H1 (cell line): ENCODE results near the gene GRIP1. TPM values are rescaled to one million over a fixed set of nuclear protein-coding genes. Genes with fewer than 3 reads are reported as not detected.

ENCODE experiments used
- BACH1 ChIP-seq: IDR thresholded peaks from 2 replicates; pipeline ENCODE4 v1.6.1; 2012; ENCODE audit warnings: low read length, improper control_type of control experiment
- PHF8 ChIP-seq: fragments of 200-600 bp; sonication (generic); conservative IDR thresholded peaks from 2 replicates; pipeline ENCODE4 v1.7.1; 2012; ENCODE audit warnings: low read depth, mild to moderate bottlenecking, inconsistent platforms, low read length, moderate library complexity
- polyA plus RNA-seq, 7 experiments: library from polyadenylated mRNA; depleted of rRNA in 3 of 7; stranded (reverse) in 5 of 7; unstranded in 2 of 7; fragments of >200 nt in 5 of 7; fragments of 200-250 nt in 2 of 7; gene quantifications; 1 replicate in 5 of 7; 2 replicates in 1 of 7; 4 replicates in 1 of 7; pipeline versions ENCODE4 v1.2.1 to v1.2.3, GENCODE V29; 2011 to 2013; ENCODE audit warnings: missing spikeins in 2 of 7, mixed read lengths in 2 of 7
- total RNA-seq: library from RNA; stranded (reverse); fragmentation: NEBNext Ultra II Directional; extraction: Animal tissue kit (Norgen Biotek cat#: 25700); gene quantifications from 2 replicates; pipeline ENCODE4 v1.2.1, GENCODE V29; 2021

The GRIP1 gene
- total and polyA plus RNA-seq, 2 of the 8 experiments (the other 6 are each of a cell fraction or from before 2014, with no cell fraction given) = 4.5 to 27.3 TPM

- no peak for TF ChIP-seq PHF8
- no peak for TF ChIP-seq BACH1
- TF ChIP-seq, all 59 proteins: peak for 0
These were observed 84.2 kb downstream of the GRIP1 start (continued) for GRCh38 chr12:66594688-66595087.
